Stromal cell of bone marrow (primary cell): Measurements from ENCODE around the gene CLOCK.

Experiments
- DNase-seq: peaks from one replicate; pipeline ENCODE4 v3.0.0-alpha.2; 2012; ENCODE audit warnings: low read depth

CLOCK gene

GRCh38 chr4:55543858-55544257 lies 2.9 kb downstream of the CLOCK start:
- DNase-seq: no peak

- no peak for DNase-seq
Observed at GRCh38 chr4:55540271-55540670, 6.4 kb downstream of the CLOCK start.

GRCh38 chr4:55539658-55540057 lies 7.1 kb downstream of the CLOCK start:
- no peak for DNase-seq

- no peak for DNase-seq
Observed at GRCh38 chr4:55538531-55538930, 8.2 kb downstream of the CLOCK start.

GRCh38 chr4:55534306-55534705 lies 12.4 kb downstream of the CLOCK start:
- no peak for DNase-seq

GRCh38 chr4:55530691-55531090 lies 16.0 kb downstream of the CLOCK start:
- DNase-seq: no peak

GRCh38 chr4:55530167-55530566 lies 16.5 kb downstream of the CLOCK start:
- DNase-seq: no peak

- no peak for DNase-seq
Observed at GRCh38 chr4:55528491-55528890, 18.2 kb downstream of the CLOCK start.

- no peak for DNase-seq
Observed at GRCh38 chr4:55524844-55525571, 21.7 kb downstream of the CLOCK start.

GRCh38 chr4:55518442-55518841 lies 28.3 kb downstream of the CLOCK start:
- DNase-seq: no peak

- DNase-seq: no peak
Observed at GRCh38 chr4:55517526-55518229, 29.0 kb downstream of the CLOCK start.

GRCh38 chr4:55512922-55513571 lies 33.7 kb downstream of the CLOCK start:
- no peak for DNase-seq

GRCh38 chr4:55512077-55512476 lies 34.6 kb downstream of the CLOCK start:
- no peak for DNase-seq

- DNase-seq: no peak
Observed at GRCh38 chr4:55510685-55511084, 36.0 kb downstream of the CLOCK start.

- DNase-seq: no peak
Observed at GRCh38 chr4:55509266-55509665, 37.4 kb downstream of the CLOCK start.

GRCh38 chr4:55507612-55508011 lies 39.1 kb downstream of the CLOCK start:
- DNase-seq: no peak

GRCh38 chr4:55503169-55503568 lies 43.5 kb downstream of the CLOCK start:
- DNase-seq: peak; percentile 36

- DNase-seq: no peak
Observed at GRCh38 chr4:55500072-55500471, 46.6 kb downstream of the CLOCK start.

- no peak for DNase-seq
Observed at GRCh38 chr4:55499495-55499894, 47.2 kb downstream of the CLOCK start.

GRCh38 chr4:55498051-55498450 lies 48.7 kb downstream of the CLOCK start:
- no peak for DNase-seq

GRCh38 chr4:55491486-55491885 lies 55.2 kb downstream of the CLOCK start:
- DNase-seq: no peak

GRCh38 chr4:55488716-55489115 lies 58.0 kb downstream of the CLOCK start:
- DNase-seq: no peak

- DNase-seq: no peak
Observed at GRCh38 chr4:55485821-55486220, 60.9 kb downstream of the CLOCK start.
